Ovary (tissue), 3 donors: ENCODE data around the gene NLRP9.

ENCODE experiments used
- EP300 ChIP-seq: sonication (generic); formaldehyde crosslinking; IDR thresholded peaks from one replicate; pipeline ENCODE4 v1.6.1; 2017; ENCODE audit warnings: antibody characterized with exemption
- POLR2A ChIP-seq: fragments of 450-650 bp; IDR thresholded peaks from one replicate; pipeline ENCODE4 v1.6.1; 2017; ENCODE audit warnings: antibody characterized with exemption, mild to moderate bottlenecking, moderate library complexity
- TF ChIP-seq, protein P1 (sequence below), 3 donors: fragments of 450-650 bp in 2 of 3; fragments of 200-600 bp in 1 of 3; IDR thresholded peaks; one replicate each; pipeline versions ENCODE4 v1.5.1 to v1.8.0; 2016 to 2022; ENCODE audit warnings: antibody characterized with exemption in 3 of 3, mild to moderate bottlenecking in 1 of 3
- donor health status: DM: no; HTN: no; CAD: no.

DNA sequence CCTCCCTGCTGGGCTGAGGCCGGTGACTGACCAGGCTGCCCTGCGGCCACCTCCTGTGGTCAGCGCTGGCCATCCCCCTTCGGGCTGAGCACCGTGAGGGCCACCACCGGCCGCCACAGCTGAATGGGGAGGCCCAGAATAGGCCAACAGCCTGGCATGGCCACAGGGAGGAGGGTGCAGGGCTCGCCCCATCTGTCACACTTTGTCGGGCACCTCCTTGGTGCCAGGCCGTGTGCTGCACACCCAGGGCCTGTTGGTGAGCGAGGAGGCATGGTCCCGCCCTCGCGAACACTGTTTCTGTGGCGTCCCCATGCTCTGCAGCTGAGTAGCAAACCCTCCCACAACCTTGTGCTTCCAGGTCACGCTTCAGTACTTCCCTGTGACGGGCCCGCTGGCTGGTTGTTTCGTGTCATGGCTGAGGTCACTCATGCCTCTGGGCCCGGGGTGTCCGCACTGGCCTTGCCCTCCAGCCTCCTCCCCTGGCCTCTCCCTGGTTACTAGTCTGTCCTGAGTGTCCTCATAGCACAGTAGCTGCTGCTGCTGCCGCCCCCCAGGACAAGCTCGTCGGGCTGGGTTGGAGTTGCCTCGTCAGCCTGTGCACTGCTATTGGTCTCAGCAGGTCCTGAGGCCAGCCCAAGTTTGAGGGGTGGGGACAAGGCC lies 48.0 kb downstream of the NLRP9 start:
- TF ChIP-seq, protein P1, sequence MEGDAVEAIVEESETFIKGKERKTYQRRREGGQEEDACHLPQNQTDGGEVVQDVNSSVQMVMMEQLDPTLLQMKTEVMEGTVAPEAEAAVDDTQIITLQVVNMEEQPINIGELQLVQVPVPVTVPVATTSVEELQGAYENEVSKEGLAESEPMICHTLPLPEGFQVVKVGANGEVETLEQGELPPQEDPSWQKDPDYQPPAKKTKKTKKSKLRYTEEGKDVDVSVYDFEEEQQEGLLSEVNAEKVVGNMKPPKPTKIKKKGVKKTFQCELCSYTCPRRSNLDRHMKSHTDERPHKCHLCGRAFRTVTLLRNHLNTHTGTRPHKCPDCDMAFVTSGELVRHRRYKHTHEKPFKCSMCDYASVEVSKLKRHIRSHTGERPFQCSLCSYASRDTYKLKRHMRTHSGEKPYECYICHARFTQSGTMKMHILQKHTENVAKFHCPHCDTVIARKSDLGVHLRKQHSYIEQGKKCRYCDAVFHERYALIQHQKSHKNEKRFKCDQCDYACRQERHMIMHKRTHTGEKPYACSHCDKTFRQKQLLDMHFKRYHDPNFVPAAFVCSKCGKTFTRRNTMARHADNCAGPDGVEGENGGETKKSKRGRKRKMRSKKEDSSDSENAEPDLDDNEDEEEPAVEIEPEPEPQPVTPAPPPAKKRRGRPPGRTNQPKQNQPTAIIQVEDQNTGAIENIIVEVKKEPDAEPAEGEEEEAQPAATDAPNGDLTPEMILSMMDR (IDR thresholded peaks at IDR 0.05), result no peak
- no peak for TF ChIP-seq POLR2A
- TF ChIP-seq EP300, result no peak
